Lower leg skin (tissue), 3 donors: ENCODE results near the gene KRTAP12-4.

Source experiments
- CTCF ChIP-seq, 3 donors: fragments of 450-650 bp; IDR thresholded peaks; one replicate each; pipeline ENCODE4 v1.5.1; 2016; ENCODE audit warnings: antibody characterized with exemption in 3 of 3, mild to moderate bottlenecking in 3 of 3, moderate library complexity in 2 of 3
- POLR2A ChIP-seq, 2 donors: fragments of 450-650 bp; IDR thresholded peaks; one replicate each; pipeline ENCODE4 v1.6.1; 2016 to 2017; ENCODE audit warnings: antibody characterized with exemption in 2 of 2, mild to moderate bottlenecking in 1 of 2, moderate library complexity in 1 of 2

DNA sequence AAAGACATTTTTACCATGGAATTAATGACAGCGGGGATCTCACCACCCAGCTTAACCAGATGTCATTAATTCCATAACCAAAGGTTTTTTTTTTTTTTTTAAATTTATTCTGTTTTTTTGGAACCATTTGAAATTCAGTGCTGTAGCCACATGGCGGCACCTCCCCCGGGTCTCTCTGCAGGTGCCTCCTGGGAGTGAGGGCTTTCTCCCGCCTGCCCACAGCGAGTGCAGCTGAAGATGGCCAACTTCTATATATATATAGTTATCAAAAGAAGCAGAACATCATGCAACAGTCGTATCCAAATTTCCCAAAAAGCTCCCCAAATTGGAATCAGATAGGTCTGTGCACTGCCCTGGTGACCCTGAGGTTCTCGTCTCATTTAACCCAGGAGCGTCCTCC lies 39.0 kb downstream of the KRTAP12-4 start:
- no peak for TF ChIP-seq CTCF (IDR thresholded peaks at IDR 0.05)
- no peak for TF ChIP-seq POLR2A (IDR thresholded peaks at IDR 0.05)
